ENCODE measurements around the gene BRD9.
"Not testable (repeated sequence)": the region's sequence is repeated elsewhere in the genome, so short reads cannot be mapped to it uniquely, and the experiment has no call there.

The BRD9 gene

DNA sequence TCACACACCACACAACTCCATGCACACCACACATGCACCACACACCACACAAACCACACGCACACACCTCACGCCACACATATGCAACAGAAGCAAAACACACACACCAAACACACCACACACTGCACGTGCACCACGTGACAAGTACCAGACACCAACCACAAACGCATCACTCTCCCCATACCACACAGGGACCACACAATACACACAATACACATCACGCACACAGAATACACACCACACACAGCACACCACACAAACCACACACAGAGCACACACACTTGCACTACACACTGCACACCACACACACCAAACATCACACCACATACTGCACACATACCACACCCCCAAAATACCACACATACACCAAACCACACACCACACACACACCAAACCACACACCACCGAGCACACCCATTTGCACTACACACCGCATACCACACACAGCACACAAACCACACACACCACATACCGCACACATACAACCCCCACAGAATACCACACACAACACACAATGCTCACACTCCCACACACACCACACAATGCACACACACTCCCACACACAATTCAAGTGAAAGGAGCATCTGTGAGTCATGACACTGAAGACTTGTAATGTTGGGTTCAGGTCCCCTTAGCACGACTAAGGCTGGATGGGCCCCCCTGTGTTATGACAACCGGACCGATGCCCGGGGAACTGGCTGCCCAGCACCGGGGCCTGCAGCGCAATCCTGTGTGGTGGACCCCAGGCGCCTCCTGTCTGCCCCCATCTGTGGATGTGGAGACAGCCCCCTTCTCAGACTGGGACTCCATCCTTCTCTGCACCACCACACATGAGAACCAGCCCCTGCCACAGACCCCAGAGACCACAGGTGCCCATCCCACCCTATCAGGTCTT is 35.8 kb downstream of the BRD9 start:
- DNase-seq (ENCODE audit: low read depth): no peak

DNA sequence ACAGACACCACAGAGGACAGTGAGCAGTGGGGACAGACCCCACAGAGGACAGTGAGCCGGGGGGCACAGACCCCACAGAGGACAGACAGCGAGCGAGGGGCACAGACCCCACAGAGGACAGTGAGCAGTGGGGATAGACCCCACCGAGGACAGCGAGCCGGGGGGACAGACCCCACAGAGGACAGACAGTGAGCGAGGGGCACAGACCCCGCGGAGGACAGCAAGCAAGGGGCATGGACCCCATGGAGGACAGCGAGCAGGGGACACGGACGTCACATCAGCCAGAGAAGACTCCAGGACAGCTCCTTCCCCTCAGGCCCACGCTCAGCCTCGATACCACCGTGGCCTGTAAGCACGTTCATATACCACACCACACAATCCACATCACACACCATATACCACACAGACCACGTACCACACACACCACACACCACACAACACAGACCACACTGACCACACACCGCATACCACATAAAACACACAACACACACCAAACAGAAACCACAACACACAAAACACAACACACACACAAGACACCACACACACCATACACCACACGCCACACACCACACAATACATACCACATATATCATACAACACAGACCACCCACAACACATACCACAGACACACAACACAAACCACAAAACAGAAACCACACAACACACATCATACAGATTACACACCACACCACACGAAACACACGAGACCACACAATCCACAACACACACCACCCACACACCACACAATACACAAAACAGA is 36.6 kb downstream of the BRD9 start:
- DNase-seq (ENCODE audit: low read depth): no peak

- no peak for DNase-seq (ENCODE audit: low read depth)
These were observed 37.4 kb downstream of the BRD9 start for GRCh38 chr5:854966-855743.

GRCh38 chr5:854217-854616 is 38.4 kb downstream of the BRD9 start:
- DNase-seq (ENCODE audit: low read depth): no peak

DNA sequence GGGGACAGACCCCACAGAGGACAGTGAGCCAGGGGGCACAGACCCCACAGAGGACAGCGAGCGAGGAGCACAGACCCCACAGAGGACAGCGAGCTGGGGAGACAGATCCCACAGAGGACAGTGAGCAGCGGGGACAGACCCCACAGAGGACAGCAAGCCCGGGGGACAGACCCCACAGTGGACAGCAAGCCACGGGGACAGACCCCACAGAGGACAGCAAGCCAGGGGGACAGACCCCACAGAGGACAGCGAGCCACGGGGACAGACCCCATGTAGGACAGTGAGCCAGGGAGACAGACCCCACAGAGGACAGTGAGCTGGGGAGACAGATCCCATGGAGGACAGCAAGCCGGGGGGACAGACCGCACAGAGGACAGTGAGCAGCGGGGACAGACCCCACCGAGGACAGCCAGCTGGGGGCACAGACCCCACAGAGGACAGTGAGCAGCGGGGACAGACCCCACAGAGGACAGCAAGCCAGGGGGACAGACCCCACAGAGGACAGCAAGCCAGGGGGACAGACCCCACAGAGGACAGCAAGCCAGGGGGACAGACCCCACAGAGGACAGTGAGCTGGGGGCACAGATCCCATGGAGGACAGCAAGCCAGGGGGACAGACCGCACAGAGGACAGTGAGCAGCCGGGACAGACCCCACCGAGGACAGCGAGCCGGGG is 39.0 kb downstream of the BRD9 start:
- not testable (repeated sequence) for DNase-seq (ENCODE audit: low read depth)

DNA sequence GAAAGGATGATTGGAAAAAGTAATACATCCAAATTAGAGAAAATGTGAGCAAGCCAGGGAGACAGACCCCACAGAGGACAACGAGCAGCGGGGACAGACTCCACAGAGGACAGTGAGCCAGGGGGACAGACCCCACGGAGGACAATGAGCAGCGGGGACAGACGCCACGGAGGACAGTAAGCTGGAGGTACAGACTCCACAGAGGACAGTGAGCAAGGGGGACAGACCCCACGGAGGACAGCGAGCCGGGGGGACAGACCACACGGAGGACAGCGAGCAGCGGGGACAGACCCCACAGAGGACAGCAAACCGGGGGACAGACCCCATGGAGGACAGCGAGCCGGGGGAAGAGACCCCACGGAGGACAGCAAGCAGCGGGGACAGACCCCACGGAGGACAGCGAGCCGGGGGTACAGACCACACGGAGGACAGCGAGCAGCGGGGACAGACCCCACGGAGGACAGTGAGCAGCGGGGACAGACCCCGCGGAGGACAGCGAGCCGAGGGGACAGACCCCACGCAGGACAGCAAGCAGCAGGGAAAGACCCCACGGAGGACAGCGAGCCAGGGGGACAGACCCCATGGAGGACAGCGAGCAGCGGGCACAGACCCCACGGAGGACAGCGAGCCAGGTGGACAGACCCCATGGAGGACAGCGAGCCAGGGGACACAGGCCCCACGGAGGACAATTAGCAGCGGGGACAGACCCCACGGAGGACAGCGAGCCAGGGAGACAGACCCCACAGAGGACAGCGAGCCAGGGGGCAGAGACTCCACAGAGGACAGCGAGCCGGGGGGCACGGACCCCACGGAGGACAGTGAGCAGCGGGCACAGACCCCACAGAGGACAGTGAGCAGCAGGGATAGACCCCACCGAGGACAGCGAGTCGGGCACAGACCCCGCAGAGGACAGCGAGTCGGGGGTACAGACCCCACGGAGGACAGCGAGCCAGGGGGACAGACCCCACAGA is 39.9 kb downstream of the BRD9 start:
- no peak for DNase-seq (ENCODE audit: low read depth)

DNA sequence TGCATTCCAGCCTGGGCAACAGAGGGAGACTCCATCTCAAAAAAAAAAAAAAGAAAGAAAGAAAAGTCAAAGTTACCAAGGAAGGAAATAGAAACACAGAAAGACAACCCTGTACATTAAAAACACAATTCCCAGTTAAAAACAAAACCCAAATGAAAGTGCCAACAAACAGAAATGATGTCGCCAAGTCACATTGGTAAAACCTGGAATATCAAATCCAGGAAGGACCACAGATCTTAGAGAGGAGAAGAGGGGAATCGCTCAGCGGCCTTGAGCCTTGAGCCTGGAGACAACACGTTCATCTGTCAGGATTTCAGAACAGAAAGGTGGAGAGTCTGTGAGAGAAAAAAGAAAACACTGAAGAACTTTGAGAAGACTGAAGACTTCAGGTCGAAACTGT is 40.6 kb downstream of the BRD9 start:
- no peak for DNase-seq (ENCODE audit: low read depth)

DNA sequence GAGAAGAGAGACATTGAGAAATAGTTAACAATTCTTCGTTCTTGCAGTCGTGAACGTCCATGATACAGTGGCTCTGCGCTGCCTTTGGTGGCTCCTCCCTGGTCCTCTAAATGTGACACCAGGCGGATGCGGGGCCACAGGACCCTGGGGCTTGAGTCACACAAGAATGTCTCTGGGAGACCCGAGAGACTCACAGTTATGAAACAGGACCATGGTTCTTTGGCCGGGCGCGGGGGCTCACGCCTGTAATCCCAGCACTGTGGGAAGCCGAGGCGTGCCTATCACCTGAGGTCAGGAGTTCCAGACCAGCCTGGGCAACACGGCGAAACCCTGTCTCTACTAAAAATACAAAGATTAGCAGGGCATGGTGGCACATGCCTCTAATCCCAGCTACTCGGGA is 41.0 kb downstream of the BRD9 start:
- no peak for DNase-seq (ENCODE audit: low read depth)

DNA sequence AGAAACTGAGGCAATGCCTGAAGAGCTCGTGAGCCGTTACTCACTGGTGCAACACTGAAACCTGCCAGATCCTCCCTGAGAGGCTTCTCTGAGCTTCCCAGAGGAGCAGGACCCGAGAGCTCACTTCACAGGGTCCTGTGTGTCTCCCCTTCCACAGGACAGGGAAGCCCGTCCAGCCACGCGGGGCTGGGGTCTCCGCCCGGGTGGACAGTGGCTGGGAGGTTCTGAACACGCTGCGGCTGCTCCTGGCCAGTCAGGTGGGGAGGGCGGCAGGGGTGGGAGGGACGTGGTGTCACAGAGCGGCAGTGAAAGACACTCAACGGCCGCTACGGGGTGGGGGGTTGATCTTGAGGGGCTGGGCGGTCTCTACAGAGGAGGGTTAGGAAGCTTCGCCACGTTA is 41.5 kb downstream of the BRD9 start:
- no peak for DNase-seq (ENCODE audit: low read depth)

GRCh38 chr5:850511-851006 is 42.0 kb downstream of the BRD9 start, which contains the start of gene ZDHHC11:
Gene ZDHHC11 (minus strand): TSS chr5:850986. CDS start chr5:850602, 384 bp downstream.
- no peak for DNase-seq (ENCODE audit: low read depth)

- DNase-seq (ENCODE audit: low read depth): no peak
These were observed 42.8 kb downstream of the BRD9 start for GRCh38 chr5:849651-850301.

DNA sequence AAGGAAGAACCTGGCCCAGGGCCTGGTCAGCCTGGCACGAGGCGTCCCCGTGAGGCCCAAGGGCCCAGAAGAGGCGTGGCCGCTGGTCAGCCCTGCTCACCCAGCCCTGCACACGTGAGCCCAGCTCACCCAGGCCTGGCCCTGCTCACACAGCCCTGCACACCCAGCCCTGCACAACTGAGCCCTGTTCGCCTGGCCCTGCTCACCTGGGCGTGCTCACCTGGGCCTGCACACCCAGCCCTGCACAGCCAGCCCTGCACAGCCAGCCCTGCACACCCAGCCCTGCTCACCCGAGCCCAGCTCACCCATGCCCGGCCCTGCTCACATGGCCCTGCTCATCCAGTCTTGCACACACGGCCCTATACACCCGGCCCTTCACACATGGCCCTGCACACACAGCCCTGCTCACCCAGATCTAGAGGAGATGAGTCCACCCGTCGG is 43.9 kb downstream of the BRD9 start:
- DNase-seq (ENCODE audit: low read depth): no peak

- not testable (repeated sequence) for DNase-seq (ENCODE audit: low read depth)
These were observed 44.9 kb downstream of the BRD9 start for GRCh38 chr5:847736-848135.

- not testable (repeated sequence) for DNase-seq (ENCODE audit: low read depth)
These were observed 45.4 kb downstream of the BRD9 start for GRCh38 chr5:847212-847611.

- not testable (repeated sequence) for DNase-seq (ENCODE audit: low read depth)
These were observed 46.0 kb downstream of the BRD9 start for GRCh38 chr5:846602-847091.

GRCh38 chr5:845676-846601 is 46.7 kb downstream of the BRD9 start:
- DNase-seq (ENCODE audit: low read depth): not testable (repeated sequence)

DNA sequence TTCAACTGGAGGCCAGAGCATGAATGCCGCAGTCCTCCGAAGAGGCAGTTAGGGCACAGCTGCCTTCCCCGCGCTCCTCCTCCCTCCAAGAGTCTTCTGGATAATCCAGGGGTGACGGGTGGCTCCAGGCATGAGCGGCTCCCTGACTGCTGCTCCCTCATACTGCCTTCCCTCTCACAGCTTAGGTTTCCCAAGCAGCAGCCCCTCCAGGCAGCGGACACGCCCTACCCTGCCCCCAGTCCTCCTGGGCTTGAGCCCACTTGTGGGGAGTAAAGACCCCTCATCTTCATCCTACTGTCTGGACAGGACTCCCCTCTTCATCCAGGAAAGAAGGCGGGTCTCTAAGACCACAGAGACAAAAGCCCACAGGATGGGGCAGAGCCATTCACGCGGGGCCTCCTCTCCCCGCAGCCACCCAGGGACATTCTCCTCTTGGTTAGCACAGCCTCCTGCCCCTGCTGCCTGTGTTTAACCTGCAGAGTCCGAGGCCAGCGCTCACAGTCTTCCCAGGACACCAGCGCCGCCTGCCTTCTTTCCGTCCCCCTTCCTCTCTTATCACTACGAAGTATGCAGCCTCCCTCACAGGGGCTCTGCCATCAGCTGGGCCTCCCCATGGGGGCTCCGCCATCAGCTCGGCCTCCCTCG is 47.4 kb downstream of the BRD9 start:
- not testable (repeated sequence) for DNase-seq (ENCODE audit: low read depth)

DNA sequence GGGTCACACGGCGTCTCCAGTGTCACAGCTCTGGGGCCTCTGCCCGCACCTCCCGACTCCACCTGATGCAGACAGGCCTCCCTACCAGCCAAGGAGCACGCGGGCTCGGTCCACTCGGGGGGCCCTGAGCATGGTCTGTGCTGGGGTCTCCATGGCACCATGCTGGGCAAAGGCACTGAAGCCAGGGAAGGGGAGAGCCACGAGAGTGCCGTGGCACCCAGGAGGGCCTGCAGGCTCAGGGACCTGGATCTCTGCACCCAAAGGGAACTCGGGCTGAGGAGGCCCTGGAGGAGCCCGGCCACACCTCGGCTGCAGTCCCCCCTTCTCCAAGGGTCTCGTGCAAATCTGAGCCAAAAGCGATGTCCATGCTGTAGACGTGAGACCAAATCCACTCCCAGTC is 48.2 kb downstream of the BRD9 start:
- not testable (repeated sequence) for DNase-seq (ENCODE audit: low read depth)
